Endodermal cell (in vitro differentiated cells): ENCODE data around the gene CMIP. TPM values are rescaled to one million over a fixed set of nuclear protein-coding genes. Genes with fewer than 3 reads are reported as not detected.

Experiments
- DNase-seq: peaks from one replicate; pipeline ENCODE4 v3.0.0-alpha.2; 2017
- H3K27ac ChIP-seq: 2 replicates; pipeline ENCODE4 v1.5.1; 2013; ENCODE audit warnings: mild to moderate bottlenecking, low read depth, low read length, moderate library complexity
- H3K27me3 ChIP-seq: 2 replicates; pipeline ENCODE4 v1.6.1; 2013; ENCODE audit warnings: mild to moderate bottlenecking, low read length, moderate library complexity; ENCODE audit not compliant: insufficient read depth, control insufficient read depth, poor library complexity, severe bottlenecking
- H3K36me3 ChIP-seq: 2 replicates; pipeline ENCODE4 v1.7.0; 2013; ENCODE audit warnings: mild to moderate bottlenecking, low read length, moderate library complexity; ENCODE audit not compliant: control insufficient read depth, insufficient read depth
- H3K4me1 ChIP-seq: one replicate; pipeline ENCODE4 v1.7.0; 2013; ENCODE audit warnings: low read length; ENCODE audit not compliant: control insufficient read depth, insufficient read depth
- H3K4me3 ChIP-seq: 2 replicates; pipeline ENCODE4 v1.5.1; 2013; ENCODE audit warnings: mild to moderate bottlenecking, low read length, moderate library complexity
- H3K9ac ChIP-seq: 2 replicates; pipeline ENCODE4 v1.6.1; 2013; ENCODE audit warnings: mild to moderate bottlenecking, low read length, moderate library complexity; ENCODE audit not compliant: poor library complexity, severe bottlenecking; ENCODE audit errors: extremely low read depth
- H3K9me3 ChIP-seq: 2 replicates; pipeline ENCODE4 v1.6.1; 2013; ENCODE audit warnings: mild to moderate bottlenecking, low read length, moderate library complexity; ENCODE audit not compliant: control insufficient read depth
- H3K27ac Mint-ChIP-seq: 2 replicates; pipeline ENCODE4 v1.8.0; 2020; ENCODE audit warnings: mixed read lengths
- H3K27me3 Mint-ChIP-seq: 2 replicates; pipeline ENCODE4 v1.8.0; 2021; ENCODE audit warnings: mild to moderate bottlenecking, mixed read lengths; ENCODE audit not compliant: insufficient read depth
- H3K36me3 Mint-ChIP-seq: 2 replicates; pipeline ENCODE4 v1.8.0; 2020; ENCODE audit warnings: low read depth, mixed read lengths
- H3K4me1 Mint-ChIP-seq: 2 replicates; pipeline ENCODE4 v1.8.0; 2020; ENCODE audit warnings: mixed read lengths
- H3K4me3 Mint-ChIP-seq: 2 replicates; pipeline ENCODE4 v1.8.0; 2020; ENCODE audit warnings: mild to moderate bottlenecking, moderate library complexity, mixed read lengths
- H3K9me3 Mint-ChIP-seq: 2 replicates; pipeline ENCODE4 v1.8.0; 2020; ENCODE audit warnings: mild to moderate bottlenecking, mixed read lengths
- WGBS, 2 experiments: methylation state at CpG; one replicate each; pipeline versions ENCODE4 v1.1.5 to v1.1.7; 2013; ENCODE audit warnings: missing lambda C conversion rate in 2 of 2, mixed read lengths in 1 of 2; ENCODE audit not compliant: insufficient coverage in 1 of 2, insufficient read length in 1 of 2; 5-methylcytosine and 5-hydroxymethylcytosine counted together
- total RNA-seq, 2 donors: library from RNA; stranded (reverse); fragmentation: NEBNext Ultra II Directional in 1 of 2; extraction: Animal tissue kit (Norgen Biotek cat#: 25700) in 1 of 2; gene quantifications; 2 replicates in 1 of 2; 3 replicates in 1 of 2; pipeline ENCODE4 v1.2.1, GENCODE V29; 2021
- TF ChIP-seq, protein P1 (sequence below): fragments of 200-600 bp; sonication (generic); conservative IDR thresholded peaks from 2 replicates; pipeline ENCODE4 v1.5.0; 2021; ENCODE audit warnings: antibody characterized with exemption, mild to moderate bottlenecking

CMIP gene
- total RNA-seq, 2 donors from 2014 or later, result 64.0 to 64.7 TPM

DNA sequence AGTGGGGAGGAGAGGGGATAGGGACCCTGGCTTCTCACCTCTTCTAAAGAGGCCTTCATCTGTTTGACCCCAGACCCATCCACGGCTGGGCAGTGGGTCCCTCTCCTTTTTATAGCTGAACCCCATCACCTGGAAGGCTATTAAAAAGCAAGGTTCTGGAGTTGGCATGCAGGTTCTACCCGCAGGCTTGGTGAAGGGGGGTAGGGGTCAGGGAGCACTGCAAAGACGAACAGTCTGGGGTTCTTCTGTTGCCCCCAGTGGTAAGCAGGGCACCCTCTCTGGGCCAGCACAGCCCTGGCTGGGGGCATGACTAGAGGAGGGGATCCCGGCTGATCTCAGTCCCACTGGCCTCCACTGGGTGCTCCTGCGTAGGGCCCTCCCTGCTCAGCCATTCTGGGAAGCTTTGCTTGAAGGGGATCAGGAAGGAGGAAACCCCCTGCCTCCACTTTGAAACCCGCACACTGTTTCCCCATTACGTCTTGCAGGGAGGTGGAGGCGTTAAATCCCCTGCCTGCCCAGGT, 13.6 kb downstream of the CMIP start:
- Mint-ChIP-seq H3K9me3 (no peaks in the 10 kb centered on the region), H3K4me3 (no peak overlapping the region), H3K27ac (peak overlapping the region; percentile 64), H3K27me3 (no peaks in the 10 kb centered on the region), H3K36me3 (peaks cover 38% of the 10 kb centered on the region), H3K4me1 (peaks cover 34% of the 10 kb centered on the region)
- Histone ChIP-seq H3K27ac (no peak overlapping the region), H3K27me3 (no peaks in the 10 kb centered on the region), H3K4me1 (no peaks in the 10 kb centered on the region), H3K4me3 (no peak overlapping the region), H3K9ac (no peak overlapping the region), H3K36me3 (peaks cover 30% of the 10 kb centered on the region), H3K9me3 (no peaks in the 10 kb centered on the region)
- DNase-seq, result no peak
- 92 to 100% methylated on average over 3 to 8 of the region's 8 CpGs for WGBS, 2 experiments
- TF ChIP-seq, protein P1, sequence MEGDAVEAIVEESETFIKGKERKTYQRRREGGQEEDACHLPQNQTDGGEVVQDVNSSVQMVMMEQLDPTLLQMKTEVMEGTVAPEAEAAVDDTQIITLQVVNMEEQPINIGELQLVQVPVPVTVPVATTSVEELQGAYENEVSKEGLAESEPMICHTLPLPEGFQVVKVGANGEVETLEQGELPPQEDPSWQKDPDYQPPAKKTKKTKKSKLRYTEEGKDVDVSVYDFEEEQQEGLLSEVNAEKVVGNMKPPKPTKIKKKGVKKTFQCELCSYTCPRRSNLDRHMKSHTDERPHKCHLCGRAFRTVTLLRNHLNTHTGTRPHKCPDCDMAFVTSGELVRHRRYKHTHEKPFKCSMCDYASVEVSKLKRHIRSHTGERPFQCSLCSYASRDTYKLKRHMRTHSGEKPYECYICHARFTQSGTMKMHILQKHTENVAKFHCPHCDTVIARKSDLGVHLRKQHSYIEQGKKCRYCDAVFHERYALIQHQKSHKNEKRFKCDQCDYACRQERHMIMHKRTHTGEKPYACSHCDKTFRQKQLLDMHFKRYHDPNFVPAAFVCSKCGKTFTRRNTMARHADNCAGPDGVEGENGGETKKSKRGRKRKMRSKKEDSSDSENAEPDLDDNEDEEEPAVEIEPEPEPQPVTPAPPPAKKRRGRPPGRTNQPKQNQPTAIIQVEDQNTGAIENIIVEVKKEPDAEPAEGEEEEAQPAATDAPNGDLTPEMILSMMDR, result no peak

DNA sequence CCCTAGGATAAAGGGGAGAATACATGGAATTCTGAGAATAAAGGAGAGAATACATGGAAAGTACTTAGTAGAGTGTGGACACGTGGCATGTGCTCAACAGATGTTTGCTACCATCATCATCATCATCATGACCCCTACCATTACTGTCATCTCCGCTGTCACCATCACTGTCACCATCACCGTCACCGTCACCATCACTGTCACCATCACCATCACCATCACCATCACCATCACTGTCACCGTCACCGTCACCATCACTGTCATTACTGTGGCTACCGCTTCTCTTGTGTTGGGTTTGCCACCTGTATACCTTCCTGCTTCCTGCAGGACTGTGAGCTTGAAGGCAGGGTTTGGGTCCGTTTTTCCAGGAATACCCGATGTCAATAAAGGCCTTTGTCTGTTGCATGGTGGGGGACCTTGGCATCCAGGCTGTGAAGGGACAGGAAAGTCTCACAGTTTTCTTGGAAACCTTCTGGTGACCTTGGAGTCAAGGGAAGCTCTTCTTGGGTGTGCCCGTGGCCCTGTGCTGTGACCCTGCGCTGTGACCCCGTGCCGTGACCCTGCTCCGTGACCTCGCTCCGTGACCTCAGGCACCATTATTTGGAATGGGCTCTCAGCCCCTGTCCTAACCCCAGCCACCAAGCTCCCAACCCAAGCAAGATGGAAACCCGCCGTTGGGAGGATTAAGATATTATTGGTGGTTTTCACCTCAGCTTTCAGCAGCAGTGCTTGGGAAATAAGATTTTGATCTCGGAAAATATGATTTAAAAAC, 14.4 kb downstream of the CMIP start:
- 92 to 94% methylated on average over 15 to 19 of the region's 19 CpGs for WGBS, 2 experiments
- Histone ChIP-seq H3K27me3 (no peaks in the 10 kb centered on the region), H3K4me3 (no peak overlapping the region), H3K27ac (no peak overlapping the region), H3K9me3 (no peaks in the 10 kb centered on the region), H3K36me3 (peaks cover 34% of the 10 kb centered on the region), H3K9ac (no peak overlapping the region), H3K4me1 (no peaks in the 10 kb centered on the region)
- H3K4me1 Mint-ChIP-seq, result peaks cover 34% of the 10 kb centered on the region
- TF ChIP-seq, protein P1, result no peak
- H3K36me3 Mint-ChIP-seq, result peaks cover 38% of the 10 kb centered on the region
- DNase-seq, result no peak
- no peaks in the 10 kb centered on the region for H3K9me3 Mint-ChIP-seq
- no peak overlapping the region for H3K4me3 Mint-ChIP-seq
- no peaks in the 10 kb centered on the region for H3K27me3 Mint-ChIP-seq
- H3K27ac Mint-ChIP-seq, result no peak overlapping the region

DNA sequence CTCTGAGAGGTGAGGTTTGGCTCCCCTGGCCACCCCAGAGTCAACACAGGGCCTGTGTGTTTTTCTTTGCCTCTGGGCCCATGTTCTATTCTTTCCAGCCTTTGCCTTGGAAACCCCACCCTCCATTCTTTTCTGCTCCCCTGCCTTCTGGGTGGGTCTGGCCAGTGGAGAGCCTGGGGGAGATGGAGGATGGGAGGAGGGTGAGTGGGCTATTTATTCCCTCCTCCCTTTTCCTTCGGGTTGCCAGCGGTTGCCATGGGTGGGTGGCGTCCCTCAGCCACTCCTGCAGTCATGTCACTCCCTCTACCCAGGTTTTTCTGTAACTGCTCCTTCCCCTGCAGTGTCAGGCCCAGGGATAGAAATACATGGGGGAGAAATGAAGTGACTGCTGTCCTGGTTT, 15.5 kb downstream of the CMIP start:
- 93% methylated on average over 3 of the region's 3 CpGs; no CpG with 5 or more reads in 1 of the 2 experiments for WGBS, 2 experiments
- H3K27ac Mint-ChIP-seq, result no peak overlapping the region

More for the DNA sequence above, 15.5 kb downstream of the CMIP start:
- Histone ChIP-seq H3K4me1 (no peaks in the 10 kb centered on the region), H3K4me3 (no peak overlapping the region), H3K9ac (no peak overlapping the region), H3K27me3 (no peaks in the 10 kb centered on the region), H3K36me3 (peaks cover 39% of the 10 kb centered on the region), H3K9me3 (no peaks in the 10 kb centered on the region), H3K27ac (no peak overlapping the region)
- H3K9me3 Mint-ChIP-seq, result no peaks in the 10 kb centered on the region
- DNase-seq, result no peak
- H3K4me1 Mint-ChIP-seq, result peaks cover 32% of the 10 kb centered on the region
- H3K36me3 Mint-ChIP-seq, result peaks cover 41% of the 10 kb centered on the region
- TF ChIP-seq, protein P1, result no peak
- no peaks in the 10 kb centered on the region for H3K27me3 Mint-ChIP-seq
- no peak overlapping the region for H3K4me3 Mint-ChIP-seq
